NCI-H526 treated with DMSO at 0.1 percent for 48 hours (cell line): ENCODE results near the gene CACNA1B.

Source experiments
- DNase-seq: peaks from one replicate; lab custom pipeline; 2025; lab: John Stamatoyannopoulos, UW

The CACNA1B gene

DNA sequence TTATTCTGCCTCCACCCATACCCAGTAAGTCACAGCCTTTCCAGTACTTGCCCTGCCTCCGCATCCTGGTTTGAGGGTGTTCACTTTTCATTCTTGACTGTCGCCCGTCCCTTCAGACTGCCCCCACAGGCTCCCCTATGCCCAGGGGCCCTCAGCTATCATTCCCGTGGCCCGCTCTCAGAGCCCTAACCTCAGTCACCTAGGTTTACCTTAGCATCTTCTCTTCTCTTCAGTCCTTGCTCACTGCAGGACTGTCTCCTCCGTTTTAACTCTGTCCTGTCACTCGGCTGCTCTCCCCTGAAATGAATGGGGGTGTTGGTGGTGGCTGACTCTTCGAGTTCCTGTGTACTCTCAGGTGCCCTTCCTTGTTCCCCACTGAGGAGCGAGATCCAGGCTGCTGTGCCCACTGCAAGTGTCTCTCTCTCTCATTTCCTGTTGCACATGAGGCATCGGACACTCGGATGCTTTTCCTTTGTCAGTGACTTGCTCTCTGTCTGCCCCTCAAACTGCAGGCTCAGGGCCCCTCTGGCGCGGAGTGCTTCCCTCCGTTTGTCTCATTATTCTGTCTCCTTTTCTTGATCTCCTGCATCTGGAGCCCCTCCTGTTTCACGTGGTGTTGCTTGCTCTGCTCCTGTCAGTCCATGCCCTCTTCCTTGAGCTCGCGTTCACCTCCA is 89.8 kb downstream of the CACNA1B start:
- DNase-seq = no peak

DNA sequence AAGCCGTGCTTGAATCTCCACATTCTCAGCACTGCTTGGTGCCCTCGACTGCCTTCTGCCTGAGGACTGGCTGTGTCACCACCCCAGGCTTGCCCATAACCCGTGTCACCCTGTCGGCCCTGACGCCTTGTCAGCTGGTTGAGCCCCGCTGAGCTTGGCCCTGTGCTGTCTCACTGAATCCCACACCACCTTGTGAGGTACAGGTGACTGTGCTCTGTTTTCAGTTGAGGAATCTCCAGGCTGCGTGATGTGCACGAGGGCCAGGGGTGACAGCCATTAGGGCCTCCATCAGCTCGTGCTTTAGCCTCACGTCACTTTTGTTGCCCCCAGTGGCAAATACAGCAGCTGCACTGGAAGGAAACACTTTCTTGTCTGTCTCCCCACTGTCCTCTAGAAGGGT is 90.7 kb downstream of the CACNA1B start:
- DNase-seq = no peak

DNA sequence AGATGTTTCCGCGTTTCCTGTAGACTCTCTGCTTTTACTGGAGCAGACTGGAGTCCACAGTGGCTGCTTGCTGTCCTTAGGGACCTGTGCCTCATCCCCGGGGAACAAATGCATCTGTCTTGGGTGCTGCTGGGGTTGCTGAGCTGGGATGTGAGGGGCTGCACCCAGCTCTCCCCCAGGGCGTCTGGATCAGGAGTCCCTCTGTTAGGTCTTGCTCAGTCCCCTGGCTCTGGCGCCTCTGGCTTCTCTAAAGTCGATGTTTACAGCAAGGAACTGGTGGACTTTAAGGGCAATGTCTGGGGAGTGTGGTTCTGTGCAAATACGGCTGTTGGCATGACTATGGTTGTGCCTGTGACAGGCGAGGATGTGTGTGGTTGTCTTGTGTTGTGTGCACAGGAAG is 91.4 kb downstream of the CACNA1B start:
- DNase-seq = no peak

GRCh38 chr9:137969685-137970084 is 92.1 kb downstream of the CACNA1B start:
- DNase-seq = no peak

GRCh38 chr9:137970098-137970497 is 92.5 kb downstream of the CACNA1B start:
- DNase-seq = no peak

- DNase-seq = no peak
Measured at GRCh38 chr9:137970686-137971476, 93.3 kb downstream of the CACNA1B start.

GRCh38 chr9:137971477-137972138 is 94.0 kb downstream of the CACNA1B start:
- DNase-seq = no peak

- DNase-seq = no peak
Measured at GRCh38 chr9:137972355-137972987, 94.9 kb downstream of the CACNA1B start.

DNA sequence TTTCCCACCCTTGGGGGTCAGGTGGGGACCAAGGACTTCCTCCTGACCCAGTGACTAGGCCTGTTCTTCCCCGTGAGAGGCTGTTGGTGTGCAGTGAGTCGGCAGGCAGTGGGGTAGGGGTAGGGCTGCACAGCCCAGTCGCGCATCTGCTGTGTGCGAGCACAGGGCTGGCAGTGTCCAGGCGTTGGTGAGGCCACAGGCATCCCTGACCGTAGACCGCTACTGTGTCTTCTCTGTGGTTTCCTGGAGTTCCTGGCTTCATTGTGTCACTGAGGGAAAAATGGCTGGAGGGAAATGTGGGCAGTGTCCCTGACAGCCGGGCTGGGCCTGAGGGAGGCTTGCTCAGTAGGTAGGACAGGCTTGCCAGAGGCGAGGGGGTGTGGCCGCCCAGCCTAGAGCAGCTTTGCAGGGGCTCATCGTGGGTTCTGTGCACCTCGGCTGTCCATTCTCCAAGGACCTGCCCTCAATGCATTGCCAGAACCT is 95.4 kb downstream of the CACNA1B start:
- DNase-seq = no peak

- no peak for DNase-seq
Measured at GRCh38 chr9:137973829-137974416, 96.3 kb downstream of the CACNA1B start.

GRCh38 chr9:137974746-137975526 is 97.4 kb downstream of the CACNA1B start:
- DNase-seq = no peak

GRCh38 chr9:137975527-137975913 is 97.9 kb downstream of the CACNA1B start:
- DNase-seq = no peak

DNA sequence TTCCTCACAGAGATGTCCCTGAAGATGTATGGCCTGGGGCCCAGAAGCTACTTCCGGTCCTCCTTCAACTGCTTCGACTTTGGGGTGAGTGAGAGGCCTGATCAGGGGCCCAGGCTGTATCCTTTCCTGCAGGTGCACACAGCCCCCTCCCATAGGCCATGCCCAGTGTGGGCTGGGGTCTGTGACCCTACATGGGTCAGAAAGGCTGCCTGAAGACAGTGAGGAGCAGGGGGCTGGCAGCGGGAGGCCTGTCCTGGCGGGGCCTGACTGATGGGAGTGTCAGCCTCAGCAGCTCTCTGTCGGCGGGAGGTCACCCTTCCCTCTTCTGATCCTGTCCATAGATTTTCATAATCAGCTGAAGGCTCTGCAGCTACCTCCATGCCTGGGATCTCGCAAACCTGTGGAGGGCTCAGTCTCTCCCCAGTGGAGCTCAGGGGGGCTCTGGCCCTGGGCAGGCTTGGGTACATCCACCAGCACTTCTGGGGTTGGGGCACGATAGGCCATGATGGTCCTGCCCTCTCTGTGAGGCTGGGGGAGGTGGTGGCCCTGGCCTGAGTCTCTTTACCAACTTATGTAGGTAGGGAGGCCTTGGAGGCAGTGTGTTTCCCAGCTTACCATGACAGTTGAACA is 98.5 kb downstream of the CACNA1B start:
- no peak for DNase-seq

- no peak for DNase-seq
Measured at GRCh38 chr9:137977571-137978261, 100.1 kb downstream of the CACNA1B start.

DNA sequence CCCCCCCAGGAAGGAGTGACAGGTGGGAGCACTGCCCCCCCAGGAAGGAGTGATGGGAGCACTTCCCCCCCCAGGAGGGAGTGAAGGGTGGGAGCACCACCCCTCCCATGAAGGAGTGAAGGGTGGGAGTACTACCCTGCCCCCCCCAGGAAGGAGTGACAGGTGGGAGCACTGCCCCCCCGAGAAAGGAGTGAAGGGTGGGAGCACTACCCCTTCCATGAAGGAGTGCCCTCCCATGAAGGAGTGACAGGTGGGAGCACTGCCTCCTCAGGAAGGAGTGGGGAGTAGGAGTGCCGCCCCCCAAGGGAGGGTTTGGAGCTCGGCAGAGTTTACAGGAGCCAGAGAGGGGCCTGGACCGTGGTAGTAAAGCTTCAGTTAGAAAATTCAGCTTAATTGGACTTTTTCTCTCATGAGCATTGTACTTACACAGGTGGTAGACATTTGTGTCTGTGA is 100.7 kb downstream of the CACNA1B start:
- DNase-seq = no peak

DNA sequence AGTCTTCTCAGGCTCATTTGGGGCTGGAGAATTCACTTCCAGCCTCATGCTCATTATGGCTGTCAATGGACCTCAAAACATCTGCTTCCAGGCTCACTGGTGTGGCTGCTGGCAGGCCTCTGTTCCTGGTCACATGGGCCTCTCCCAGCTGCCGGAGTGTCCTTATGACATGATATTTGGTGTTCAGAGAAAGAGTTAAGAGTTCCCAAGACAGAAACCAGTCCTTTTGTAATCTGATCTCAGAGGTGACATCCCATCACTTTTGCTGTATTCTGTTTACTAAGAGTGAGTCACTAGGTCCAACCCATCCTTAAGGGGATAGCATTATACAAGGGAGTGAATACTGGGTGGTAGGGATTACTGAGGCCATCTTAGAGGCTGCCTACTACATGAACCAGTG is 104.6 kb downstream of the CACNA1B start:
- DNase-seq = no peak

- no peak for DNase-seq
Measured at GRCh38 chr9:137984005-137984404, 106.4 kb downstream of the CACNA1B start.

DNA sequence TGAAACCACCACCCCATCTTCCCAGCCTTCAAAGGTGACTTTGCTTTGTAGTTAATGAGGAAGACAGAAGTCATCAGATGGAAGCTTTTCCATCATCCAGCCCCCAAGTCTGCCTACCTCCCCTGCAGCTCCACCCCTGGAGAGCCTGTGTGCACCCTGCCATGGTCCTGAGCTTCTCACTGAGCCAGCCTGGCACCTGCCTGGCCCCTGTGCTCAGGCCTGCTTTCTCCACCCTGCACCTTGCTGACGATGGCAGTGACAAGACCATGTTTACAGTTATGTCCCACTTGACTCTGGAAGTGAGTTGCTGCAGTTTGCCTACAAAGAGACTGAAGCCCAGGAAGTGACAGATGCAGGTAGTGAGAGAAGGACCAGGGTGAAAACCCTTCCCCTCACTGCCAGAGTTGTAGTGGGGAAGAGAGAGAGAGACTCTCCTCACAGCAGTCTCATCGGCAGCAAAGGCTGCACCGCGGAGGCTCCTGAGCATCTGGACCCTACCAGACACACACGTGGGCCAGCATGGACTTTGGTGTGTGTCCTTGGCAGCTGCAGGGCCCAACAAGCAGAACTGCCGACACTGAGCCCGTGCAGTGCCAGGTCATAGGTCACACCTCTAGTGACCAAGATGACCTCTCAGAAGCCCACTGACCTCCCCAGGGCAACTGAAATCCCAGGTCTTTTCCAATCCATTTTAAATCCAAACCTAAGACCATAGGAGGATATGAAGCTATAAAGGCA is 107.1 kb downstream of the CACNA1B start:
- no peak for DNase-seq

GRCh38 chr9:137985637-137986071 is 108.1 kb downstream of the CACNA1B start:
- no peak for DNase-seq
